ENCODE measurements around the gene CEP89.

Gene CEP89

DNA sequence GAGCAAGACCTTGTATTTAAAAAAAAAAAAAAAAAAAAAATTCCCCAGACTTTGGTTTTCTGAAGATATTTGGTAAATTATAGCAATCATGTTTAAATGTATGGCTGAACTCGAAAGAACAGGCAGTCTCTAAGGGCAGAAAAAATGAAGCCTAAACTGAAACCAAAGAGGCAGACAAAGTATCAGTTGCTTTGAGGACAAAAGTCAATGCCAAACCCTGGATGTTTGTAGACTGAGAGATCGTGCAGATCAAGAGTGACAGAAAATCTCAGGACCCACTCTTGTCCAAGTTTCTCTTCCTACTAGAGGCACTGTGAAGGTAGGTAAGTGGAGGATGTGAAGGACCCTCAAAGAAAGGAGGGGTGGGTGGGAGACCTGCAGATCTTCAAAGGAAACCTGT is 91.1 kb downstream of the CEP89 start:
- H3K36me3 ChIP-seq (ENCODE audit: insufficient read depth, low read length): no peaks in the 10 kb centered on the region
- H2AFZ ChIP-seq (ENCODE audit: low read length): no peak overlapping the region
- no peak overlapping the region for H3K4me3 ChIP-seq (ENCODE audit: low read depth, low read length, poor library complexity, severe bottlenecking)
- H3K9me3 ChIP-seq (ENCODE audit: low read length): no peaks in the 10 kb centered on the region
- H3K79me2 ChIP-seq (ENCODE audit: insufficient read depth, low read length): no peaks in the 10 kb centered on the region
- H3K4me1 ChIP-seq (ENCODE audit: insufficient read depth, low read length, severe bottlenecking): no peaks in the 10 kb centered on the region
- no peak for TF ChIP-seq EZH2 (IDR thresholded peaks at IDR 0.05; ENCODE audit: borderline replicate concordance, low read length)
- TF ChIP-seq, protein P1, sequence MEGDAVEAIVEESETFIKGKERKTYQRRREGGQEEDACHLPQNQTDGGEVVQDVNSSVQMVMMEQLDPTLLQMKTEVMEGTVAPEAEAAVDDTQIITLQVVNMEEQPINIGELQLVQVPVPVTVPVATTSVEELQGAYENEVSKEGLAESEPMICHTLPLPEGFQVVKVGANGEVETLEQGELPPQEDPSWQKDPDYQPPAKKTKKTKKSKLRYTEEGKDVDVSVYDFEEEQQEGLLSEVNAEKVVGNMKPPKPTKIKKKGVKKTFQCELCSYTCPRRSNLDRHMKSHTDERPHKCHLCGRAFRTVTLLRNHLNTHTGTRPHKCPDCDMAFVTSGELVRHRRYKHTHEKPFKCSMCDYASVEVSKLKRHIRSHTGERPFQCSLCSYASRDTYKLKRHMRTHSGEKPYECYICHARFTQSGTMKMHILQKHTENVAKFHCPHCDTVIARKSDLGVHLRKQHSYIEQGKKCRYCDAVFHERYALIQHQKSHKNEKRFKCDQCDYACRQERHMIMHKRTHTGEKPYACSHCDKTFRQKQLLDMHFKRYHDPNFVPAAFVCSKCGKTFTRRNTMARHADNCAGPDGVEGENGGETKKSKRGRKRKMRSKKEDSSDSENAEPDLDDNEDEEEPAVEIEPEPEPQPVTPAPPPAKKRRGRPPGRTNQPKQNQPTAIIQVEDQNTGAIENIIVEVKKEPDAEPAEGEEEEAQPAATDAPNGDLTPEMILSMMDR (IDR thresholded peaks at IDR 0.05; ENCODE audit: low read length): no peak
- no peak overlapping the region for H3K4me2 ChIP-seq (ENCODE audit: low read length)
- no peaks in the 10 kb centered on the region for H3K9me2 ChIP-seq (ENCODE audit: low read depth, low read length)
- no peaks in the 10 kb centered on the region for H3K27me3 ChIP-seq (ENCODE audit: insufficient read depth, low read length)
- no peak overlapping the region for H3K9ac ChIP-seq (ENCODE audit: low read length)
- no peaks in the 10 kb centered on the region for H4K20me1 ChIP-seq (ENCODE audit: insufficient read depth, low read length)
- H3F3A ChIP-seq (ENCODE audit: insufficient read depth, low read length): no peaks in the 10 kb centered on the region
- no peak overlapping the region for H3K27ac ChIP-seq (ENCODE audit: low read depth, low read length, poor library complexity, severe bottlenecking)

DNA sequence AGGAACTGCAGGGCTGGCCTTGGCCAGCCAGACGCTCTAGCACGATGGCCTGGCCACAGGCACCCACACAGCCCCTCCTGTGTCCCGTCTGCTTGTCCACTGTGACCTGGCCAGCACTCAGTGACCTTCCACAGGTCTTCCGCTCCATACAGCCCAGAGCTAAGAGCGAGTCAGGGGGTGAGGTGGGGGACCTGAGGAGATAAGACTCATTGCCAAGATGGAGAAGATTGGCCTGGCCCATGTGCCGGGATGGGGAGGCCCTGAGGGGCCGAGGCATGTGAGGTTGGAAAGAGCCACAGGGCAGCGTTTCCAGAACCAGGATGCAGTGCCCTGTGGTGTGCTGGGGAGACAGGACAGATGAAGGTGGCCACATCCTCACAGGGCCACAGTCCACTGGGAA is 92.0 kb downstream of the CEP89 start:
- Histone ChIP-seq H3F3A (ENCODE audit: insufficient read depth, low read length) (no peaks in the 10 kb centered on the region), H3K4me2 (ENCODE audit: low read length) (no peak overlapping the region), H3K36me3 (ENCODE audit: insufficient read depth, low read length) (no peaks in the 10 kb centered on the region), H2AFZ (ENCODE audit: low read length) (no peak overlapping the region), H3K9me2 (ENCODE audit: low read depth, low read length) (no peaks in the 10 kb centered on the region), H3K27ac (ENCODE audit: low read depth, low read length, poor library complexity, severe bottlenecking) (no peak overlapping the region), H3K4me3 (ENCODE audit: low read depth, low read length, poor library complexity, severe bottlenecking) (no peak overlapping the region), H3K4me1 (ENCODE audit: insufficient read depth, low read length, severe bottlenecking) (no peaks in the 10 kb centered on the region), H4K20me1 (ENCODE audit: insufficient read depth, low read length) (no peaks in the 10 kb centered on the region), H3K27me3 (ENCODE audit: insufficient read depth, low read length) (no peaks in the 10 kb centered on the region), H3K9ac (ENCODE audit: low read length) (no peak overlapping the region), H3K79me2 (ENCODE audit: insufficient read depth, low read length) (no peaks in the 10 kb centered on the region), H3K9me3 (ENCODE audit: low read length) (no peaks in the 10 kb centered on the region)
- no peak for TF ChIP-seq EZH2 (IDR thresholded peaks at IDR 0.05; ENCODE audit: borderline replicate concordance, low read length)
- TF ChIP-seq, protein P1 (IDR thresholded peaks at IDR 0.05; ENCODE audit: low read length): no peak

DNA sequence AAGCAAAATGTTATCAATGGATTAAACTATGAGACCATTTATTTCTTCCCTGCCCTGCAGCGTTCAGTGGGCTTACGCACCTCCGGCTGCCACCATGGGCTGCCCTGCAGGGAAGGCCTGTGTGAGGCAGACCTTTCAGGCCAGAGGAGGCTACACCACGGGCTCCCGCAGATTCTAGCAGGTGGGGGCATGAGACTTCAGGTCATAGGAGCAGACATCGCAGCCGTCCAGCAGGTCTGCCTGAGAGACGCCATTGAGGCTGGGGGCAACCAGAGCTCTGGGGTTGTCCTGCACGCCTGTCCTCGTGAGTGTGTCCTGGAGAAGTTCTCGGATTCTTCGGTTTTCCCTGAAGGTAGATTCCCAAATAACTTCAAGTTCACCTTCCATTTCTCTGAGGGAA is 92.8 kb downstream of the CEP89 start:
- Histone ChIP-seq H2AFZ (ENCODE audit: low read length) (no peak overlapping the region), H3K27ac (ENCODE audit: low read depth, low read length, poor library complexity, severe bottlenecking) (no peak overlapping the region), H3K9me3 (ENCODE audit: low read length) (no peaks in the 10 kb centered on the region), H3K4me2 (ENCODE audit: low read length) (no peak overlapping the region), H3K27me3 (ENCODE audit: insufficient read depth, low read length) (no peaks in the 10 kb centered on the region), H4K20me1 (ENCODE audit: insufficient read depth, low read length) (no peaks in the 10 kb centered on the region), H3K79me2 (ENCODE audit: insufficient read depth, low read length) (no peaks in the 10 kb centered on the region), H3K4me1 (ENCODE audit: insufficient read depth, low read length, severe bottlenecking) (no peaks in the 10 kb centered on the region), H3K9ac (ENCODE audit: low read length) (no peak overlapping the region), H3K36me3 (ENCODE audit: insufficient read depth, low read length) (no peaks in the 10 kb centered on the region), H3K9me2 (ENCODE audit: low read depth, low read length) (no peaks in the 10 kb centered on the region), H3K4me3 (ENCODE audit: low read depth, low read length, poor library complexity, severe bottlenecking) (no peak overlapping the region), H3F3A (ENCODE audit: insufficient read depth, low read length) (no peaks in the 10 kb centered on the region)
- TF ChIP-seq, protein P1 (IDR thresholded peaks at IDR 0.05; ENCODE audit: low read length): no peak
- no peak for TF ChIP-seq EZH2 (IDR thresholded peaks at IDR 0.05; ENCODE audit: borderline replicate concordance, low read length)
